A549 treated with ZK216348 at 1 μM for 4 hours (cell line): ENCODE measurements around the gene C7orf57. TPM values are rescaled to one million over a fixed set of nuclear protein-coding genes. Genes with fewer than 3 reads are reported as not detected.

Experiments used
- total RNA-seq: library from RNA; stranded (reverse); fragments of 200-300 nt; extraction: Qiagen RNA extraction; gene quantifications from 5 replicates; pipeline ENCODE4 v1.2.3, GENCODE V29; 2022; ENCODE audit warnings: low read depth

Gene C7orf57
- 0.20 to 0.67 TPM (median 0.31 TPM) in 5 replicates for total RNA-seq

GRCh38 chr7:48035301-48035966, at the start of gene C7orf57:
C7orf57 (plus strand) TSS chr7:48035543; CDS start chr7:48036309, 766 bp downstream.

DNA sequence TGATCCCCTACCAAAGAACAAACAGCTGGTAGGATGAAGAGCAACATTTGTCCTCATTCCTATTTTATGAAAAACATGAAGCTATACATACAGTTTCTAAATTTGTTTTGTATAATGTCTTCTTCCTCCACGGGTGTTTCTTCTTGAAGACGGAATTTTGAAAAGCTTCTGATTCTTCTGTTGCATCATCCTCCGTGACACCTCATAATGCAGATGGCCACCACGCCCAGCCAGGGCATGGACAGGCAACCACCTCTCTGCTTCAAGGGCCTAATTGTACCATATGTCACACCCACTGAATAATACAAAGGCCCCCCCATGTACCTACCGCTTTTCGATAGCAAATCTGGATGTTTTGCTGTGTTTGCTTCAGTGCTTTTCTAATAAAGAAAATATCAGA, 6.4 kb upstream of the C7orf57 start, which contains the start of gene SUN3:
Gene SUN3 (minus strand): TSS at position 170 of the 400 bp plus-strand sequence. CDS start 169 bp downstream, at position 1.

DNA sequence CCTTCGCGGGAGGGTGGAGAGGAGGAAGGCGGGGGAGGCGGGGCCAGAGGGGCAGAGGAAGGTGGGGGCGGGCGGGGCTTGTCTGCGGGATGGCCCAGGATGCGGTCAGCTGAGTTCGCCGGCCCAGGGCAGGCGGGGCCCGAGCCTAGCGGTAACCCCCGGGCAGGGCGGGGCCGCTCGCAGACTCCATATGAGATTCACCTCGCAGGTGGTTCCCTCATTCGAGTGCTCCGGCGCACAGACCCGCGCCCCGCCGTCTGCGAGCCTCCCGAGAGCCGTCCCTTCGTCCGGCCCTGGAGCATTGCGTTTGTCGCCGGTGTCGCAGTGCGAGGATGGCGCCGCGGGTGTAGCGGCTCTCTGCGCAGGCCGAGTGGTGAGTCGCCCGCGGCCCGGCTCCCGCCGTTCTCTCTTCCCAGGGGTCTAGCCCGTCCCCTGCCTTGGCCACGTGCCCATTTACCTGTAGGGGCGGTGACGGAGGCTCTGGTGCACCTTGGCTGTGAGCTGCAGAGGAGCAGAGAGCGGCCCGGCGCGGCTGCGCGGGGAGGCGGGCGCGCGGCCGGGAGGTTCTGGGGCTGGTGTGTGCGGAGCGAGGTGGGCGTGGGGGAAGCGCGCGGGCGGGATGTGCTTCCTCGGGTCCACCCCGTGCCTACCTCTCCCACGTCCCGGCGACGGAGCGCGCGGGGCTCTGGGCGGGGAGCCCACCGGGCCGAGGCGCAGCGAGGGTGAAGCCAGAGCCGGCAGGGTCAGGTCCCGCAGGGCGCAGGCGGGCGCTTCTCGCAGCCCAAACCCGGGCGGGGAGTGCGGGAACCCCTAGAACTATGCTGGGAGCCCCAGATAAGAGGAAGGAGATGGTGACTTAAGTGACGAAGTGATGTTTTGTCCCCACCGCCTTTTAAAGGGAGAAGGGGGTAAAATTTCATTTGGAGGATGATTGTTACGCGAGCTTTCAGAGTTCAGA, 54.0 kb downstream of the C7orf57 start, which contains the start of gene UPP1:
Gene UPP1 (plus strand): TSS at position 220 of the 958 bp plus-strand sequence. CDS start 5,519 bp downstream, outside the sequence.

Other genes with a start within 250 kb of the C7orf57 start
- gene PKD1L1, start 87.1 kb upstream of the C7orf57 start, total RNA-seq, result 0.02 to 1.0 TPM (median 0.28 TPM) in 4 of 5 replicates, not detected in the other
- gene HUS1, start 55.9 kb upstream of the C7orf57 start, total RNA-seq, result 16.0 to 23.3 TPM (median 18.0 TPM) in 5 replicates
- 0.48 TPM in 1 of 5 replicates, not detected in the others for gene SUN3, start 6.4 kb upstream of the C7orf57 start, total RNA-seq
- 50.1 to 93.1 TPM (median 88.4 TPM) in 5 replicates for gene UPP1, start 53.7 kb downstream of the C7orf57 start, total RNA-seq
- 0.05 to 0.07 TPM in 2 of 5 replicates, not detected in the others for gene ABCA13, start 135.9 kb downstream of the C7orf57 start, total RNA-seq